NCI-H2227 treated with DMSO at 0.1 percent for 48 hours (cell line): ENCODE data around the gene CCN5.

Experiments used
- DNase-seq: peaks from one replicate; lab custom pipeline; 2025; lab: John Stamatoyannopoulos, UW

CCN5 gene

DNA sequence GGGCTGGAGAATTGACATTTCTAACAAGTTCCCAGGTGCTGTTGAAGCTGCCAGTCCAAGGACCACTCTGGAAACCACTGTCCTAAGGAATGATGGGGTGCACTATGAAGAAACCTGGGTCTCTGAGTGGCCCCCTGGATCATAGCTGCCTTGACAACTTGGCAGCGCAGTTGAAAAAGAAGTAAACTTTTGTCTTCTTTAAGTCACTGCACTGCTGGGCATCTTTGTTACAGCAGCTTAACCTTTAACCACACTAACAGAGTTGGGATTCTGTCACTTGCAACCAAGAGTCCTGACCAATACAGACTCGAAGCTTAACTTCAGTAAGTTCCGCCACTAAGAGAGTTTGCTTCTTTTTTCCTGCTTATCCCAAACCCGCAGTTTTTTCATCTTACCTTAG lies 21.9 kb downstream of the CCN5 start:
- no peak for DNase-seq

DNA sequence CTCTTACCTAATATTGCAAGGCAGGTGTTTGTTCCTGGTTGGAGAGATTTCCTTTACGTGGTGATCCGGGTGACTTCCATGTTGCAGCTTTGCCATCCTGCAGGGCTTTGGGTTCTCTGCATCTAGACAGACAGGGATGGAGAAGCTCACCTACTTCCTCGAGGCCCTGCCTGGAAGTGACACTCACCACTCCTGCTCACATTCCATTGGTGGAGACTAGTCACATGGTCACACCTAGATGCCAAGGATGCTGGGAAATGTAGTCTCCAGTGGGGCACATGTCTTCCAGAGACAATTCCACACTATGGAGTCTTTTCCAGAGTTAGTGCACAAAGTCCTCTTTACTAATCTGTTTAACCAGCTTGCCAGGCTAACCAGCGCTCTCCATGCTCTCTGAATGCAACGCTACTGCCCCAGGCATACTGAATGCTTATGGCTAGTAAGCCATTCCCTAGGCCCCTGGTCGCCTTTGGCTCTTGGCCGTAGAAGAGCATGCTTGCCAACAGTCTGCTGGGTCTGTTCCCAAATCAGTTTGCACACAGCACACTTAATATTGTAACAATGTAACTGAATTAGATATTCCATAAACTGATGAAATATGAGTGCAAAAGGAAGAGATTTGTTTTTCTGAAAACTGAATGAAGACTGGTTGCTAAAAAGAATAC lies 23.8 kb downstream of the CCN5 start:
- DNase-seq: peak; percentile 76

DNA sequence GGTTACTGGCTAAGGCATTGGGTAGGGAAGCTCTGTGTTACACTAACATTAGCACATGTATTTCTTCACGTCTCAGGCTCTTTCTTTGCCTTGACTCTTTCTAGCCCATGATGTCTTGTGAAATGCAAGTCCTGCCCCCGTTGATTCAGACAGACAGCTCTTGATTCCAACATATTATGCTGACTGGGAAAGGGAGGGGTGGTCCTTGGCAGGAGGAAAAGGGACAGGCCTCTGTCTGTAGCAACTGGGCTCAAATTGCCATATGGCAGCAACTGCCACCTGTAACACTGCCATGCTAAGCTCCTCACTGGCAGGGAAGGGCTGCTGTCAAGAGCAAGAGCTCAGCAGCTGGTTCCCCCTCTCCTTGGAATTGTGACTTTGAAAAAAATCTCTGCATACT lies 24.8 kb downstream of the CCN5 start:
- no peak for DNase-seq

DNA sequence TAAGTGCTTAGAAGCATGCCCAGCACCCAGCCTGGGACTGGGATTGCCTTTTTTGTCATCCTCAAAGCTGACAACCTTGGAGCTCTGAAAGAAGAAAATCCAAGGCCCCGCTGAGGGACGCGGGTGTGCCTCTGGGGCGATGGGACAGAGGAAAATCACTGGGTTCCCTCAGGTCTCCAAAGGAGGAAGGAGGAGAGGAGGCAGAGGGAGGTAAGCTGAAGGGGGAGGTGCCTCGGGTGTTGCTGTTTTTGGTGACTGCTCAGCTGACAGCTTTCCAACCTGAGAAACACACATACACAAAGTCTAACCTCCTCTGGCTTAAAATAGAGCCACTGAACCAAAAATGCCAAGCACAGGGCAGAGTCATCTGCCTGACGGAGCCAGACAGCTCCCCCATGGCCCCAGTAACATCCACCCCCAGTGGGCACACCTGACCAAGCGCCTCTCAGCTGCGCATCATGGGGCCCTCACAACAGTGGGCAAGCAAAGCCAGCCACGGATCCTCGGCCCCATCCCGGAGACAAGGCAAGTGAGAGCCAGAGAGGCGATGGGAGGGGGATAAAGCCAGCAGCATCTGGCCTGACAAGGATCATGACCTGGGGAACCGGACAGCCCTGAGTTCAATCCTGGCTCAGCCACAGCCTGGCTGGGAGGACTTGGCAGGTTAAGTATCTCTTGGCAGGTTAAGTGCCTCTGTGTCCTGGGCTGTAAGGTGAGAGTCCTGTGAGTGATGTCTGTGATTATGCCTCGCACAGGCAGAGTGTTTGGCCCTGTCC lies 27.3 kb downstream of the CCN5 start:
- no peak for DNase-seq

DNA sequence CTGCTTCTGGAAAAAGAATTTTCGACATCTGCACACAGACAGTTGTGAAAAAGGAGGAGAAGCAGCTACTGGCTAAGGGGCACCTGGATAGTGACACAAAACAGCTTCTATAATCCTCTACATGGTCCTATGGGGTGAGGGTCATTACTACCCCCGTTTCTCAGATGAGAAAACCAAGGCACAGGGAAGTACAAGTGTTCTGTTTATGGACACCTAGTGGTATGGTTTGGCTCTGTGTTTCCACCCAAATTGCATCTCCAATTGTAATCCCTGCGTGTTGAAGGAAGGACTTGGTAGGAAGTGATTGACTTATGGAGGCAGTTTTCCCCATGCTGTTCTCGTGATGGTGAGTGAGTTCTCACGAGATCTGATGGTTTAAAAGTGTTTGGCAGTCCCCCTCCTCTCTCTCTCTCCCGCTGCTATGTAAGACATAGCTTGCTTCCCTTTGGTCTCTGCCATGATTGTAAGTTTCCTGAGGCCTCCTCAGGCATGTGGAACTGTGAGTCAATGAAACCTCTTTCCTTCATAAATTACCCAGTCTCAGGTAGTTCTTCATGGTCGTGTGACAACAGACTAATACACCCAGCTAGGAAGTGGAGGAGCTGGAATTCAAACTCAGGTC lies 28.0 kb downstream of the CCN5 start:
- DNase-seq: no peak

DNA sequence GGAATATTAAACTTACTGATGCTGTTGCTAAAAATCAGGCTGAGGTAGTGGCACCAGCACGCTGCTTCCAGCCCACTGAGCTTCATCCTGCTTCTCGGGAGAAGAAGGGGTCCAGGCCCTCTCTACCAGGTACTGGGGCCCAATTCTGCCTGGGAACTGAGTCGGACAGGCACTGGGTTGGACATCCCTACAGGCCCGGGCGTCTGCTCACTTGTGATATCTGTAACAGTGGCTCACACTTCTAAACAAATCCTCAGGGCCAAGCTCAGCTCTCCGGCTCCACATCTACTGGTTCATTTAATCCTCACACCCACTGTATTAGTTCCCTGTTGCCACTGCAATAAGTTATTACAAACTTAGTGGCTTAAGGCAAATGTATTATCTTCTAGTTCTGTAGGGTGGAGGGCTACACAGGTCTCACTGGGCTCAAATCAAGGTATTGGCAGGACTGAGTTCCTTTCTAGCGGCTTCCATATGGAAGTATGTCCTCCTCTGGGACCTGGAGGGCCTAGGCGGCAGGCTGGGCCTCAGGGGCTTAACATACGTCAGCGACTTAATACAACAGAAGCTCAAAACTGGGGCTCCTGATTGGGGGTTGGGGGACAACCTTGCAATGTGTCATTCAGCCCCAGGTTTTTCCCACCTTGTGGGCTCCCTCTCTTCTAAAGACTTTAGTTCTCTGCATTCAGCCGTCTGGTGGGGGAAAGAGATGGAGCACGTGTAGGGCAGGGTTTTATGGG lies 28.9 kb downstream of the CCN5 start:
- DNase-seq: no peak

DNA sequence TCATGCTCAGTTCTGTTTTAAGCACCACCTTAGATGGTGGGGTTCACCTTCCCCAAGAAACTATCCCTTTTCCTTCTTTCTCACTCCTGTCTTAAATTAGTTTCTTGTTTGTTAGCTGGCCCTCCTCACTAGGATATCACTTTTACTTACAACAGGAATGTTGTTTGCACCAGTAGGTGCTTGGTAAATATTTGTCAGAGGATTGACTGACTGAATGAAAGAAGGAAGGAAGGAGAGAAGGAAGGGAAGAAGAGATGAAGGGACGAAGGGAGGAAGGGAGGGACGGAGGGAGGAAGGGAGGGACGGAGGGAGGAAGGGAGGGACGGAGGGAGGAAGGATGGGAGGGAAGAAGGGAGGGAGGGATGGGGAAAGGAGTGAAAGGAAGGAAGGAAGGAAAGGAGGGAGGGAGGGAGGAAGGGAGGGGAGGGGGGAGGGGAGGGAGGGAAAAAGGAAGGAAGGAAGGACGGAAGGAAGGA lies 30.0 kb downstream of the CCN5 start:
- no peak for DNase-seq

DNA sequence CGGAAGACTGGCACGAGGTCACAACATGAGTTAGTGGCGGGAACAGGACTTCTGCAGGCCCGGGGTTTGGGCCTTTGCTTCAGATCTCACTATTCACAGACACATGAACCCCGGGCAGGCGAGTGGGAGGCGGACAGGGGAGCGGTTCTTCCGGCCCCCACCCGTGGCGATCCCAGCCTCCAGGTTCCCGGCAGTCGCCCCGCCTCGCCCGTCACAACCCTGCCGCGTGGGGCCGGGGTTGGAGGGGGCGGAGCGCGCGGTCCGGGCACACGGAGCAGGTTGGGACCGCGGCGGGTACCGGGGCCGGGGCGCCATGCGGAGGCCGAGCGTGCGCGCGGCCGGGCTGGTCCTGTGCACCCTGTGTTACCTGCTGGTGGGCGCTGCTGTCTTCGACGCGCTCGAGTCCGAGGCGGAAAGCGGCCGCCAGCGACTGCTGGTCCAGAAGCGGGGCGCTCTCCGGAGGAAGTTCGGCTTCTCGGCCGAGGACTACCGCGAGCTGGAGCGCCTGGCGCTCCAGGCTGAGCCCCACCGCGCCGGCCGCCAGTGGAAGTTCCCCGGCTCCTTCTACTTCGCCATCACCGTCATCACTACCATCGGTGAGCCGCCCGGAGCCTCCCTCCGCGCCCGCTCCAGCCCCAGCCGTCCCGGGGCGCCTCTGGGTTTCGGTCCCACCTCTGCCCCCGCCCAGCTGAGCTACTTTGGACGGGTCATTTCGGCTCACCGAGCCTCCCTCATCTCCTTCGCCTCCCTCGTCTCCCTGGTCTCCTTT lies 30.6 kb downstream of the CCN5 start, which contains the start of gene KCNK15:
Gene KCNK15, plus strand, starts transcription at position 268 of the 769 bp plus-strand sequence. Its CDS starts 46 bp downstream, at position 314.
- DNase-seq: peak; percentile 17

DNA sequence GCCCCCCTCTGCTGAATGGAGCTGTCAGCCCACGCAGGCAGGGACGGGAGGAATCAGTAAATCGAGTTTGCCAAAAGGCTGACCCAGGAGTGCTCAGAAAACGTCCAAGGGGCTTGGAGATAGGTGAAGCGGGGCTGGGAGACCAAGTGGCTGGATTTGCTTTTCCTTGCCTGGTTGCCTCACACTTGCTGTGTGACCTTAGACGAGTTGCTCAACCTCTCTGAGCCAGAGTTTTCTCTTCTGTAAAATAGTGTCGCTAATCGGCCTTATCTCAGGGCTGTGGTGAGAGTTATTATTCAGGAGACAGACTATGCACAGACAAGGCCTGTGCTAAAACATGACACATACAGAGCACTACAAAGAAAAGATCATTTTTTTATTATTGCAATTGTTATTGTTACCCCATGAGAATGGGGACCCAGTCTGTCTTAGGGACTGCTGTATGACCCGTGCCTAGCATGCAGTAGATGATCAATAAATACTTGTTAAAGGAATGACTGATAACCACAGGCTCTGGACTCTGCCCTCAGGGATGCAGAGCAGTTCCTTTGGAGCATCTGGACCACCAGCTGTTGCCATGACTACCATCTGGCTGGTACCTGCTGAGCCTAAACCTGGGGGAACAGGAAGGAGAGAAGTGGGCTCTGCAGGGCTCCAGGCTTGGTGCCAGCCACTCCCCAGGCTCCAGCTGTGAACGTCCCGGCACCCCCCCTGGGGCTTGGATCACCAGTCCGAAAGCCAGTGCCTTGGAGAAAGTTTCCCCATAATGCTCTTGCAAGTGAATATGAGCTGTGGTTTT lies 31.4 kb downstream of the CCN5 start:
- DNase-seq: no peak

DNA sequence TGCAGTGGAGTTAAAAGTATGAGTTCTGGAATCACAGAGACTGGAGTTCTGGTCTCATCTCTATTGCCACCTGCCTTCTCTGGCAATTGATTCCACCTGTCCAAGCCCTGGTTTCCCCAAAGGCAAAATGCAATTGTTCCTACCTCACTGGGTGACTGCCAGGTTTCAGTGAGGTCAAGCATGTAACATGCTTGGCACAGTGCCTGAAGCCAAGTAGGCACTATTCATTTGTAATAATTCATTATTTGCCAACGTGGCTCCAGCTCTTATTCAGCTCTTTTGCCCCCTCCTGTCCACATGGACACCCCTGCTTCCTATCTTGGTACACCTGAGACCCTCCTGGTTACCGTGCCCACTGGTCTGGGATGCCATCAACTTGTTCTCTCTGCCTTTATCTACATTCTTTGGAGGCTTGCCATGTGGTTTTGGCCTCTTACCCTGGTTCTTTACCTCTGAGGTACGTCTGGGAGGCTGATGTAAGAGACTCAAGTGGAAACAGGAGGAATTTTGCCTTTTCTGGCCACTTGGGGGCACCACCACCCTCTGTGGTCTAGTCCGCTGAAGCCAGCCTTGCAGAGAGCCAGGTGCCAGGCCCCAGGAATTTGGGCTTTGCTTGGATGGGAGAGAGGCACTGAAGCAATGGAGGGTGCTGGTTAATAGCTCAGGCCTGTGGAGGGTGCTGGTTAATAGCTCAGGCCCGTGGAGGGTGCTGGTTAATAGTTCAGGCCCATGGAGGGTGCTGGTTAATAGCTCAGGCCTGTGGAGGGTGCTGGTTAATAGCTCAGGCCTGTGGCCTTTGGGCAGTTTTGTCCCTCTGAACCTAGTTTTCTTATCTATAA lies 32.2 kb downstream of the CCN5 start:
- DNase-seq: peak; percentile 55

DNA sequence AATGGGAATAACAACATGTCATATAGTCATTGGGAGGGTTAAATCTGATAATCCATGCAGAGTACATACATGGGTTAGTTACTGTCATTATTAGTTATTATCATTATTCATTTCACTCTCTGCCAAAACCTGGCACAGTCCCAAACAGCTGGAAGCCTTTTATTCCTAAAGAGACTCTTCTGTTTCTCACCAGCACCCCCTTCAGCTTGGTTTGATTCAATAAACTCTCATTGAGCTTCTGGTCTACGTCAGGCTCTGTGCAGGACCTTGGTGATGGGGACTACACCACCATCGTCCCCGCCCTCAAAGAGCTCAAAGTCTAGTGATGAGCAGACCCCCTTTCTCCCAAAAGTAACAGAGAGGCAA lies 32.8 kb downstream of the CCN5 start:
- DNase-seq: no peak

DNA sequence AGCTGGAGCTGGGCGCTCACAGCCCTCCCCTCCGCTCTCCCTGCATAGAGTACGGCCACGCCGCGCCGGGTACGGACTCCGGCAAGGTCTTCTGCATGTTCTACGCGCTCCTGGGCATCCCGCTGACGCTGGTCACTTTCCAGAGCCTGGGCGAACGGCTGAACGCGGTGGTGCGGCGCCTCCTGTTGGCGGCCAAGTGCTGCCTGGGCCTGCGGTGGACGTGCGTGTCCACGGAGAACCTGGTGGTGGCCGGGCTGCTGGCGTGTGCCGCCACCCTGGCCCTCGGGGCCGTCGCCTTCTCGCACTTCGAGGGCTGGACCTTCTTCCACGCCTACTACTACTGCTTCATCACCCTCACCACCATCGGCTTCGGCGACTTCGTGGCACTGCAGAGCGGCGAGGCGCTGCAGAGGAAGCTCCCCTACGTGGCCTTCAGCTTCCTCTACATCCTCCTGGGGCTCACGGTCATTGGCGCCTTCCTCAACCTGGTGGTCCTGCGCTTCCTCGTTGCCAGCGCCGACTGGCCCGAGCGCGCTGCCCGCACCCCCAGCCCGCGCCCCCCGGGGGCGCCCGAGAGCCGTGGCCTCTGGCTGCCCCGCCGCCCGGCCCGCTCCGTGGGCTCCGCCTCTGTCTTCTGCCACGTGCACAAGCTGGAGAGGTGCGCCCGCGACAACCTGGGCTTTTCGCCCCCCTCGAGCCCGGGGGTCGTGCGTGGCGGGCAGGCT lies 35.1 kb downstream of the CCN5 start:
- no peak for DNase-seq

DNA sequence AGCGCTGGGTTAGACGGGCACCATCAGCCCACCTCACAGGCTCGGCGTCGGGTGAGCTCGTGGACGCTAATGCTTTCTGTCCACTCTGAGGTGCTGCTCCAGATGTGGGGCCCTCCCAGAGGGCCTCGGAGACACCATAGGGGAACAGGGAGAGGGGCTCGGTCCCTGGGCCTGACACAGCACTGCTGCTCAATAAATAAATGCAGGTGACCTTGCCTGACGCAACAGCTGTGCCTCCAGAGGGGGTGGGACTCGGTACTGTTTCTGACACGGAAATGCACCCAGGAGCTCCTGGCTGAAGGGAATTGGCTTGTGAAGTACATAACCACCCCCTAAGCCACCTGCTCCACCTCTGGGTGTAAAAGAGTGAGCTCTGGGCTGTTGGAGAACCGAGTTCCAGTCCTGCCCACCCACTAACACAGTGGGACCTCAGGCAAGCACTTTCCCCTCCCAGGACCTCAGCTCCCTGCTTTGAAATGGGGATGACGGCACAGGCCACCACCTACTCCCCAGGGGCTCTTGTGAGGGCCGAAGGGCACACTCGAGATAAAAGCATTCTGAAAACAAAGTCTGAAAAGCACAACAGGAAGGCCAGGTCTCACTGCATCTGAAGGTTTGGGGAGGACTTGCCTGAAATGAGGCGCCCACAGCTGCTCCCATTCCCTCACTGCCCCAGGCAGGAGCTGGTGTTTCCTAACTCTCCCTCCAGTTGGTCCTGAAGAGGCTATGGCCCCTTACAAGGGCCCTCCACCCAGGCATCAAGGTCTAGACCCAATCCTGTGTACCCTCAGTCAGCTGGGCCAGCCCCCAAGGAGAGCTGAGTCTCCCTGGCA lies 37.1 kb downstream of the CCN5 start:
- no peak for DNase-seq

DNA sequence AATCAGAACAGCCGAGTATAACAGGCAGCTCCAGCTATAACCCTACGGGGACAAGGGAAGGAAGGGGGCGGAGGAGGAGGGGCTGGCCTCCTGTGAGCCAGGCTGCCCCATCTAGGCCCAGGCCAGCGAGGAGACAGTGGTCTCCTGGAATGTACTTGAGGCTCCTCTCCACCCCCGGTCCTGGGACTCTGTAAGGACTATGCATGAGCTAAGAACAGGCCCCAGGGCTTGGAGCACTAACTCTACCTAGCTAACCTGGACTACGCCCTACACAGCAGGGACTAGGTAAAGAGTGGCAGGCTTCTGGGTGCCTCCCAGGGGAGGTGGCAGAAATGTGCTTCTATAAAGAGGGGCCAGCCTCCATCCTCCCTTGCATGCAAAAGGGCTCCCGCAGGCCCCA lies 39.4 kb downstream of the CCN5 start:
- no peak for DNase-seq

DNA sequence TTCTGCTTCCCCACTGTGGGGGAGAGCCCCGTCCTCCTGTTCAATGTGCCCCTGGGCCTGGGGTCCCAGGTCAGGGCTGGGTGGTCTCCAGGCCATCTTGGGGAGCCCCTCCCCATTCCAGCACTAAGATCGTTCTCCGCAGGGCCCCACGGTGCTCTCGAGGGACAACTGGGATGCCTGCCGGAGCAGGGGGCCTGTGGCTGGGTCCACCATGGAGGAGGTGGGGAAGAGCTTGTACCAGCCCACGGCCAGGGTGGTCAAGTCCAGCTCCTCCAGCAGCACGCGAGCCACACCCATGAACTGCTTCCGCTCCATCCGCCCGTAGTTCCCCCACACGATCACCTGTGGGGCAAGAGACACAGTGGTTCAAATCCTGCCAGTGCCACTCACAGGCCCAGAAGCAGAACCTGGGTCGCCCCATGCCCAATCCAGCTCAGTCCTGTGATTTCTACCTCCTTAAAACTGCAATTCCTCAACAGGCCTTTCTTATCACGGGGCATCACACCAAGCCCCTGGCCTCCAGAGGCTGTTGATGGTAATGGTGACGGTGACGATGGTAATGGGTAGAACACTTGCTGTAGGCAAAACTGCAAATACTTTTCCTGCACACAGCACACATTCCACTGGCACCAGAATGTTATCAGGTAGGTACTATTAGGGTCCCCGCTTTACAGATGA lies 41.0 kb downstream of the CCN5 start:
- DNase-seq: no peak

DNA sequence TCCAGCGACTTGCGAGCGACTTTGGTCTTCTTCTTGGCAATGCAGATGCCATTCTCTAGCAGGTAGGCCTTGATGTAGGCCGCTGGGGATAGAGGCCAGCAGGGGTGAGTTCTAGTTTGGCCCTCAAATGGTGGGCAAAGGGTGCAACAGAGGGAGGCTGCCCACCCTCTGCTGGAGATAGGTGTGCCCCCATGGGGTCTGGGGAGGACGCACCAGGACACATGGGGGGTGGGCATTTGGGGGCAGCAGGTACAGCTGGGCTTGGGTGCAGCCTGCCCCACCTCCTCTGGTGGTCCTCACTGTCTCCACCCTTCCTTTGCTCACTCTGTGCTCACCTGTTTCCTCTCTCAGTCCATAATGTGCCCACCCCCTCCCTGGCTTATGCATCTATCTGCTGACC lies 41.8 kb downstream of the CCN5 start:
- DNase-seq: no peak

DNA sequence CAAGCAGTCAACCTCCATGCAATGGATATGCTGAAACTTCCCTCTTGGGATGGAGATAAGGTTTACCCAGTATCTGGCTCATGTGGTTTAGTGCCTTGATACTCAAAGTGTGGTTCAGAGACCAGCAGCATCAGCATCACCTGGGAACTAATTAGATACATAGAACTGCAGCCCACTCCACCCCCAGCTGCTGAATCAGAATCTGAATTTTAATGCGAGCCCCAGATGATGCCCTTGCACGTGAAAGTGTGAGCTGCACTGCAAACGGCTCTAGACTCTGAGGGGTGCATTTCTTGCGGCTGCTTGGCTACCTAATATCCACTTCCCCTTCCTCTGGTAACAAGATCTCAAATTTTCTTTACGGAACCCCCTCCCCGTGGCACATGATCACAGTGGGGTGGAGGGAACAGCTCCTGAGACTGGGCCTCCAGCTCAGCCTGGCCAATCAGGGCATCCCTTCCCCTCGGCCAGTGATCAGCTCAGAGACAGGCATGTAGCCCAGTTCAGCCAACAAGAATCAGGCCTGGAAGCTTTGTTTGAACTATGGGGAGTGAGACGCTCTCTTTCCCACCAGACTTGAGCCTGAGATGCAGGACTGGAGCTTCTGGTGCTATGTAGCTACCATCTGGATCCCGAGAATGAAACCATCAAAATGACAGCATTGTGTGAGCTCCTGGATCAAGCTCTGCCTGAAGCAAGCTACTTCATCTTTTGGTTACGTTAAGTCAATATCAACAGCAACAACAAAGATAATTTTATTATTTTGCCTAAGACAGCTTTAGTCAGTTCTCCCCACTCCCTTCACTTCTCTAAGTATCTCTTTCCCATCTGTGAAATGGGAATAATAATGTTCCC lies 43.3 kb downstream of the CCN5 start:
- no peak for DNase-seq
